ENCODE measurements around the gene CD47.

The CD47 gene

GRCh38 chr3:108085370-108085769 is 5.5 kb downstream of the CD47 start:
- no peak overlapping the region for H3K27ac ChIP-seq
- no peak for TF ChIP-seq CTCF (IDR thresholded peaks at IDR 0.05)
- TF ChIP-seq ZFX (IDR thresholded peaks at IDR 0.05; ENCODE audit: borderline replicate concordance) = no peak

GRCh38 chr3:108079877-108080276 is 11.0 kb downstream of the CD47 start:
- no peak overlapping the region for H3K27ac ChIP-seq
- TF ChIP-seq ZFX (IDR thresholded peaks at IDR 0.05; ENCODE audit: borderline replicate concordance) (no peak), CTCF (IDR thresholded peaks at IDR 0.05) (no peak)

- no peak overlapping the region for H3K27ac ChIP-seq
- TF ChIP-seq ZFX (IDR thresholded peaks at IDR 0.05; ENCODE audit: borderline replicate concordance) (no peak), CTCF (IDR thresholded peaks at IDR 0.05) (no peak)
Observed at GRCh38 chr3:108079043-108079442, 11.8 kb downstream of the CD47 start.

GRCh38 chr3:108076564-108076963 is 14.3 kb downstream of the CD47 start:
- no peak for TF ChIP-seq ZFX (IDR thresholded peaks at IDR 0.05; ENCODE audit: borderline replicate concordance)
- H3K27ac ChIP-seq = no peak overlapping the region

GRCh38 chr3:108073764-108074431 is 16.9 kb downstream of the CD47 start:
- TF ChIP-seq ZFX (IDR thresholded peaks at IDR 0.05; ENCODE audit: borderline replicate concordance) (no peak), CTCF (IDR thresholded peaks at IDR 0.05) (no peak)
- H3K27ac ChIP-seq = no peak overlapping the region

GRCh38 chr3:108071368-108071767 is 19.5 kb downstream of the CD47 start:
- TF ChIP-seq ZFX (IDR thresholded peaks at IDR 0.05; ENCODE audit: borderline replicate concordance) = no peak
- TF ChIP-seq CTCF (IDR thresholded peaks at IDR 0.05) = no peak
- H3K27ac ChIP-seq = no peak overlapping the region

- H3K27ac ChIP-seq = no peak overlapping the region
- TF ChIP-seq ZFX (IDR thresholded peaks at IDR 0.05; ENCODE audit: borderline replicate concordance) = no peak
- no peak for TF ChIP-seq CTCF (IDR thresholded peaks at IDR 0.05)
Observed at GRCh38 chr3:108070356-108070755, 20.5 kb downstream of the CD47 start.

- TF ChIP-seq ZFX (IDR thresholded peaks at IDR 0.05; ENCODE audit: borderline replicate concordance) (no peak), CTCF (IDR thresholded peaks at IDR 0.05) (no peak)
- H3K27ac ChIP-seq = no peak overlapping the region
Observed at GRCh38 chr3:108067768-108068167, 23.1 kb downstream of the CD47 start.

All from 22Rv1 (cell line).